IMR-90 (cell line): Measurements from ENCODE around the gene PPT2. TPM values are rescaled to one million over a fixed set of nuclear protein-coding genes. Genes with fewer than 3 reads are reported as not detected.

Source experiments
- ATAC-seq: fragments of 200-7000 bp; cut with Tn5 transposase; 2 replicates; pipeline ENCODE4 v1.9.1; 2020; ENCODE audit warnings: low read depth, mild to moderate bottlenecking, moderate library complexity
- BruUV-seq: library from RNA; stranded (reverse); fragments of 400-500 nt; replicated peaks from 2 replicates; lab custom pipeline; 2021; lab: Mats Ljungman, UMichigan
- CTCF ChIA-PET: fragments of 300-600 bp; formaldehyde crosslinking; extraction: SDS; loops from one replicate; lab custom pipeline; 2021; ENCODE audit warnings: antibody characterized with exemption; lab: Yijun Ruan, JAX
- POLR2A ChIA-PET: fragments of 300-600 bp; sonication (Branson Sonifier 250); formaldehyde crosslinking; loops from one replicate; lab custom pipeline; 2022; ENCODE audit warnings: antibody characterized with exemption; ENCODE audit not compliant: unreplicated experiment; lab: Charles Lee
- DNase-seq: peaks from one replicate; pipeline ENCODE4 v3.0.0; 2013
- H2AFZ ChIP-seq: replicated peaks from 2 replicates; pipeline ENCODE3; 2013; ENCODE audit warnings: low read length, mild to moderate bottlenecking; ENCODE audit not compliant: poor library complexity
- H2AK5ac ChIP-seq: 2 replicates; pipeline ENCODE4 v1.6.1; 2013; ENCODE audit warnings: low read depth, low read length, inconsistent platforms
- H2AK9ac ChIP-seq: replicated peaks from 2 replicates; pipeline ENCODE3; 2013; ENCODE audit warnings: mild to moderate bottlenecking, low read depth, low read length, moderate library complexity; ENCODE audit not compliant: poor library complexity
- H2BK120ac ChIP-seq: 2 replicates; pipeline ENCODE4 v1.6.1; 2013; ENCODE audit warnings: low read depth, low read length, inconsistent platforms
- H2BK15ac ChIP-seq: 3 replicates; pipeline ENCODE4 v1.6.1; 2013; ENCODE audit warnings: low read depth, low read length, inconsistent platforms
- H2BK20ac ChIP-seq: 2 replicates; pipeline ENCODE4 v1.6.1; 2013; ENCODE audit warnings: low read depth, mild to moderate bottlenecking, inconsistent platforms, low read length, moderate library complexity
- H2BK5ac ChIP-seq: 2 replicates; pipeline ENCODE4 v1.6.1; 2013; ENCODE audit warnings: mild to moderate bottlenecking, low read depth, low read length, inconsistent platforms; ENCODE audit not compliant: poor library complexity, severe bottlenecking
- H3K14ac ChIP-seq: replicated peaks from 2 replicates; pipeline ENCODE4 v1.6.1; 2013; ENCODE audit warnings: low read depth, low read length, inconsistent platforms
- H3K18ac ChIP-seq: 2 replicates; pipeline ENCODE4 v1.6.1; 2013; ENCODE audit warnings: low read depth, low read length, control low read depth
- H3K23ac ChIP-seq: 2 replicates; pipeline ENCODE4 v1.6.1; 2013; ENCODE audit warnings: low read depth, low read length, inconsistent platforms
- H3K27ac ChIP-seq: 2 replicates; pipeline ENCODE4 v1.5.1; 2013; ENCODE audit warnings: mild to moderate bottlenecking, control low read depth, low read length; ENCODE audit not compliant: insufficient read depth
- H3K27me3 ChIP-seq: 2 replicates; pipeline ENCODE4 v1.6.1; 2013; ENCODE audit warnings: low read length; ENCODE audit not compliant: control insufficient read depth, insufficient read depth
- H3K36me3 ChIP-seq: 2 replicates; pipeline ENCODE4 v1.6.1; 2013; ENCODE audit warnings: low read length, mixed read lengths; ENCODE audit not compliant: control insufficient read depth, insufficient read depth
- H3K4ac ChIP-seq: 2 replicates; pipeline ENCODE4 v1.6.1; 2013; ENCODE audit warnings: low read depth, low read length, inconsistent platforms
- H3K4me1 ChIP-seq: 2 replicates; pipeline ENCODE4 v1.6.1; 2013; ENCODE audit warnings: low read length, mixed read lengths; ENCODE audit not compliant: control insufficient read depth, insufficient read depth
- H3K4me2 ChIP-seq: 2 replicates; pipeline ENCODE4 v1.6.1; 2013; ENCODE audit warnings: low read depth, mild to moderate bottlenecking, control low read depth, low read length, moderate library complexity
- H3K4me3 ChIP-seq: 2 replicates; pipeline ENCODE4 v1.5.1; 2013; ENCODE audit warnings: low read depth, mild to moderate bottlenecking, control low read depth, low read length, moderate library complexity; ENCODE audit not compliant: insufficient read depth
- H3K56ac ChIP-seq: 2 replicates; pipeline ENCODE4 v1.6.1; 2013; ENCODE audit warnings: low read length, inconsistent platforms; ENCODE audit not compliant: insufficient read depth; ENCODE audit errors: extremely low read depth
- H3K79me1 ChIP-seq, 2 experiments: 2 replicates each; pipeline ENCODE4 v1.6.1; 2013; ENCODE audit warnings: low read length in 2 of 2, inconsistent platforms in 1 of 2, low read depth in 1 of 2
- H3K9ac ChIP-seq: 2 replicates; pipeline ENCODE4 v1.6.1; 2013; ENCODE audit warnings: low read depth, low read length, control low read depth
- H3K9me1 ChIP-seq: 2 replicates; pipeline ENCODE4 v1.6.1; 2013; ENCODE audit warnings: low read length, inconsistent platforms; ENCODE audit not compliant: insufficient read depth
- H3K9me3 ChIP-seq: 2 replicates; pipeline ENCODE4 v1.6.1; 2013; ENCODE audit warnings: low read length; ENCODE audit not compliant: control insufficient read depth, insufficient read depth
- H4K20me1 ChIP-seq: 2 replicates; pipeline ENCODE4 v1.6.1; 2013; ENCODE audit warnings: low read length, inconsistent platforms; ENCODE audit not compliant: insufficient read depth
- H4K5ac ChIP-seq: 2 replicates; pipeline ENCODE4 v1.6.1; 2013; ENCODE audit warnings: mild to moderate bottlenecking, low read depth, low read length, control low read depth
- H4K8ac ChIP-seq, 2 experiments: 2 replicates each; pipeline ENCODE4 v1.6.1; 2013; ENCODE audit warnings: low read depth in 2 of 2, low read length in 2 of 2, control low read depth in 1 of 2, inconsistent platforms in 1 of 2
- H4K91ac ChIP-seq: 2 replicates; pipeline ENCODE4 v1.6.1; 2013; ENCODE audit warnings: low read depth, low read length, inconsistent platforms; ENCODE audit not compliant: insufficient read depth
- BHLHE40 ChIP-seq: fragments of 150-350 bp; IDR thresholded peaks from 2 replicates; pipeline ENCODE4 v1.6.1; 2016; ENCODE audit warnings: mild to moderate bottlenecking, low read depth, low read length
- CEBPB ChIP-seq: IDR thresholded peaks from 2 replicates; pipeline ENCODE4 v1.6.1; 2012; ENCODE audit warnings: low read depth, low read length, improper control_type of control experiment
- CHD1 ChIP-seq: IDR thresholded peaks from 2 replicates; pipeline ENCODE4 v1.6.1; 2012; ENCODE audit warnings: low read depth, low read length, improper control_type of control experiment
- FOS ChIP-seq: fragments of 150-350 bp; IDR thresholded peaks from 2 replicates; pipeline ENCODE4 v1.6.1; 2016; ENCODE audit warnings: low read depth, low read length
- MAFK ChIP-seq: IDR thresholded peaks from 2 replicates; pipeline ENCODE4 v1.6.1; 2012; ENCODE audit warnings: low read depth, low read length, improper control_type of control experiment
- MAZ ChIP-seq: IDR thresholded peaks from 2 replicates; pipeline ENCODE4 v1.6.1; 2012; ENCODE audit warnings: low read depth, mild to moderate bottlenecking, low read length, improper control_type of control experiment, moderate library complexity, borderline replicate concordance
- MXI1 ChIP-seq: IDR thresholded peaks from 2 replicates; pipeline ENCODE4 v1.6.1; 2012; ENCODE audit warnings: low read depth, mild to moderate bottlenecking, low read length, moderate library complexity, borderline replicate concordance
- NFE2L2 ChIP-seq: fragments of 150-350 bp; IDR thresholded peaks from 2 replicates; pipeline ENCODE4 v1.6.1; 2016; ENCODE audit warnings: low read depth, mild to moderate bottlenecking, low read length
- RAD21 ChIP-seq: IDR thresholded peaks from 2 replicates; pipeline ENCODE4 v1.6.1; 2012; ENCODE audit warnings: low read length, improper control_type of control experiment
- RFX5 ChIP-seq: IDR thresholded peaks from 2 replicates; pipeline ENCODE4 v1.8.0; 2012; ENCODE audit warnings: low read depth, mild to moderate bottlenecking, low read length, moderate library complexity
- SMC3 ChIP-seq: fragments of 150-350 bp; IDR thresholded peaks from 2 replicates; pipeline ENCODE4 v1.6.1; 2016; ENCODE audit warnings: low read depth, mild to moderate bottlenecking, antibody characterized with exemption, low read length, moderate library complexity
- WGBS, 2 experiments: methylation state at CpG; one replicate each; pipeline versions ENCODE4 v1.1.5 to v1.1.7; 2013; ENCODE audit warnings: missing lambda C conversion rate in 2 of 2; ENCODE audit not compliant: insufficient read length in 1 of 2; ENCODE audit errors: extremely low coverage in 2 of 2; 5-methylcytosine and 5-hydroxymethylcytosine counted together
- dilution Hi-C: fragments of 300-500 bp; cut with HindIII; formaldehyde crosslinking; loops from one replicate; pipeline ENCODE4 v1.14.3; 2018; ENCODE audit warnings: low sequenced_read_pairs; ENCODE audit not compliant: unreplicated experiment
- in situ Hi-C: fragments of 300-500 bp; cut with MboI; formaldehyde crosslinking; loops from 3 replicates; pipeline ENCODE4 v1.14.3; 2019; ENCODE audit warnings: low sequenced_read_pairs, inconsistent platforms, mixed read lengths
- intact Hi-C: fragments of 100-400 bp; cut with micrococcal nuclease; formaldehyde crosslinking; loops from 2 replicates; pipeline ENCODE4 v1.10.0; 2022
- polyA plus RNA-seq, 3 experiments: library from polyadenylated mRNA; depleted of rRNA; stranded (reverse); fragments of >200 nt; gene quantifications; 2 replicates each; pipeline ENCODE4 v1.2.3, GENCODE V29; 2012; ENCODE audit warnings: low replicate concordance in 1 of 3
- total RNA-seq: library from RNA; depleted of rRNA; stranded (reverse); fragments of >200 nt; gene quantifications from 2 replicates; pipeline ENCODE4 v1.2.3, GENCODE V29; 2012
- TF ChIP-seq, protein P1 (sequence below): fragments of 150-350 bp; IDR thresholded peaks from 2 replicates; pipeline ENCODE4 v1.6.1; 2017; ENCODE audit warnings: mild to moderate bottlenecking, antibody characterized with exemption, low read length, low read depth

The PPT2 gene
- total and polyA plus RNA-seq, 2 of the 4 experiments (the other 2 are of a cell fraction), result 3.2 to 16.2 TPM

DNA sequence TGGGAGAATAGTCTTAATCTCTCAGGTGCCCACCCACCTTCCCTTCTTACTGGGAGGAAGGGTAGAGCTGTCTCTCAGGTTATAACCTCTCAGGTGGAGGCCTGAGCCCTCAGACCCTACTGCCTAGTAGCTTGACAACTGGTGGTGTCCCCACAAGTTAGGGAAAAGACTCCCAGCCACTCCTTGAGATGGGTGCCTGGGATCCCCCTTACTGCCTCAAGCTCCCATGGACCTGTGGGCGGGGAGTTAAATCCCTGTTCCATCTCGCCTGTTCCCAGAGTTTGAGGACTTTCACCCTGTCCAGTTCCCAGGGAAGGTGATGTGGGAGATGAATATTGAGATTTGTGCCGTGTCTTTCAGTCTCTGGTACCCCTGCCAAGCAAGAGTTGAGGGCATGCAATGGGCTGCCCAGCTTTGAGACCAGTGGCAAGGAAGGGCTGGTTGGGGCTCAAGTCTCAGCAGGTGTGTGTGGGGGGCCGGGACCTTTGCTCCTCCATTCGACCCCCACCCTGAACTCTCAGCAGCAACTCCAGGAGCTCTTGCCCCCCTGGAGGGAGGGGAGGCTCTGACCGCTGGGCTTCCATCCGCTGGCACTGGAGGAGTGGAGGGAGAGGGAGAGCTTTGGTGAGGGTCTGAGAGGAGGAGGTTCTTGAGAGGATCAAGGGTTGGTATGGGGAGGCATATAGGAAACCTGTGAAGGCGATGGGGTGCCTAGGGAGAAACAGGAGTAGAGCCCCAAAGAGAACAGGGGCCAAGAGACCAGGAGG is 37.2 kb downstream of the PPT2 start (continued):
- TF ChIP-seq CEBPB, result no peak
- no peak for TF ChIP-seq MXI1

DNA sequence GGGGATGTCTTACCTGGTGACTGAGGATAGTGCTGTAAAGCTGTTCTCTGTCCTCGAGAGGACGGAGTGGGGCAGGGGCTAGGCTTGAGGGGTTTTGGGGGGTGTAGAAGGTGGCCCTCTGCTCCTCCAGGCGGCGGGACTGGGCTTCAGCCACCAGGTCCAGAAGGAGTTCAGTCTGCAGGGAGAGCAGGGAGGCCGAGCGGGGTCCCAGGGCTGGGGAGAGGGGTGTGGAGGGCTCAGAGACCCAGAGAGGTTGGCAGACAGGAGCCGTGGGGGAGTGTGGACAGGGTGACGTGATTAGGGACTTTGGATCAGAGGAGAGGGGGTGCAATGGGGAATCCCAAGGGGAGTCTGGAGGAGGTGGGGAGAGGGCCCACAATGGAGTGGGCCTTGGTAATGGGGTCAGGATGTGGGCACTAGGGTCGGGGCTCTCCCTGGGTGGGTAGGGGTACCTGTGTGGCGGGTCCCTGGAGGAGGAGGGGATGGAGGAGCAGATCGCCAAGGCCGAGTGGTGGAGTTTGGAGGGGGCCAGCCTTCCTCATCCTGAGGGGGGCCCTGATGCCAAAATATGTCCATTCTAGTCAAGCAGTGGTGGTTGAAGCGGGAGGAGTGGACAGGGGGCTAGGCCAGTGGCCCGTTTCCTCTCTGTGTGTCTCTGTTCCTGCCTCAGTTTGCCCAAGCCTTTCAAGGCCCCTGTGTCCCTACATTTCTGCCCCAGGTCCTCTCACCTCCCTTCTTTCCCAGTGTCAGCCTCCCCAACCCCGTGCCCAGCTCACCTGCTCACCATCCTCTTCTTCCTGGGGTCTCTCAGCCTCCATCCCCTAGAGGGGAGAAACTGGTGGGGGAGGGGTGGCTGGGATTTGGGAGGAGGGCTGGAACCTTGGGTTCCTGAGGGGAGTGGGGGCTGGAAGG is 38.0 kb downstream of the PPT2 start:
- dilution Hi-C loops, result no loop called here
- H3K9me1 ChIP-seq, result peaks cover 23% of the 10 kb centered on the region
- H3K36me3 ChIP-seq, result peaks cover 11% of the 10 kb centered on the region
- DNase-seq (no peak), ATAC-seq (no peak)
- H2AK9ac ChIP-seq, result peak overlapping the region; percentile 98
- no peaks in the 10 kb centered on the region for H3K9me3 ChIP-seq
- peak overlapping the region; percentile 85 for H2BK120ac ChIP-seq
- peak overlapping the region; percentile 75 for H2BK20ac ChIP-seq
- H4K91ac ChIP-seq, result peak overlapping the region; percentile 97
- peak overlapping the region; percentile 100 for H2AK5ac ChIP-seq
- H3K27me3 ChIP-seq, result no peaks in the 10 kb centered on the region
- peak overlapping the region; percentile 77 for H3K27ac ChIP-seq
- H3K18ac ChIP-seq, result peak overlapping the region; percentile 72
- H3K79me1 ChIP-seq, result peaks cover 24 to 65% of the 10 kb centered on the region in 2 experiments
- no peak overlapping the region for H3K56ac ChIP-seq
- no peaks in the 10 kb centered on the region for H4K20me1 ChIP-seq
- no peak overlapping the region for H3K23ac ChIP-seq
- in situ Hi-C loops, result loop anchor here (5.0 to 25.0 kb wide), 2 partner anchors 75 to 770 kb away; partner anchors contain the start of genes BRD2 and HLA-DMA
- peak overlapping the region; percentile 95 for H2BK5ac ChIP-seq
- peaks cover 15% of the 10 kb centered on the region for H3K4me1 ChIP-seq
- H4K5ac ChIP-seq, result peak overlapping the region; percentile 95
- ChIA-PET CTCF (no interaction called here), POLR2A (no interaction called here)
- intact Hi-C loops, result no loop called here
- H3K4me3 ChIP-seq, result no peak overlapping the region
- H3K14ac ChIP-seq, result peak overlapping the region; percentile 41; the same call in 1 of the 2 replicates
- H3K9ac ChIP-seq, result no peak overlapping the region
- peak overlapping the region; percentile 9 for H2AFZ ChIP-seq
- WGBS, 2 experiments, result 70% methylated on average over 3 of the region's 15 CpGs; no CpG with 5 or more reads in 1 of the 2 experiments
- no TSS peak for BruUV-seq
- H2BK15ac ChIP-seq, result peak overlapping the region; percentile 70
- peak overlapping the region; percentile 77 to 97 for H4K8ac ChIP-seq
- H3K4me2 ChIP-seq, result peak overlapping the region; percentile 67
- H3K4ac ChIP-seq, result peak overlapping the region; percentile 98
- TF ChIP-seq, protein P1, sequence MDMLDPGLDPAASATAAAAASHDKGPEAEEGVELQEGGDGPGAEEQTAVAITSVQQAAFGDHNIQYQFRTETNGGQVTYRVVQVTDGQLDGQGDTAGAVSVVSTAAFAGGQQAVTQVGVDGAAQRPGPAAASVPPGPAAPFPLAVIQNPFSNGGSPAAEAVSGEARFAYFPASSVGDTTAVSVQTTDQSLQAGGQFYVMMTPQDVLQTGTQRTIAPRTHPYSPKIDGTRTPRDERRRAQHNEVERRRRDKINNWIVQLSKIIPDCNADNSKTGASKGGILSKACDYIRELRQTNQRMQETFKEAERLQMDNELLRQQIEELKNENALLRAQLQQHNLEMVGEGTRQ, result no peak
- no peak for TF ChIP-seq MAZ
- no peak for TF ChIP-seq CEBPB
- no peak for TF ChIP-seq BHLHE40
- TF ChIP-seq NFE2L2, result no peak
- no peak for TF ChIP-seq MXI1
- no peak for TF ChIP-seq CHD1
- TF ChIP-seq FOS, result no peak
- no peak for TF ChIP-seq MAFK
- TF ChIP-seq RFX5, result no peak
- TF ChIP-seq RAD21, result no peak
- no peak for TF ChIP-seq SMC3
